Ammon's horn (tissue), 1 donor: ENCODE measurements around the gene SLC19A1.

Experiments used
- DNase-seq: peaks from one replicate; pipeline ENCODE4 v3.0.0-alpha.2; 2016; ENCODE audit warnings: low spot score

The SLC19A1 gene

GRCh38 chr21:45492765-45493164, 49.5 kb downstream of the SLC19A1 start:
- no peak for DNase-seq

DNA sequence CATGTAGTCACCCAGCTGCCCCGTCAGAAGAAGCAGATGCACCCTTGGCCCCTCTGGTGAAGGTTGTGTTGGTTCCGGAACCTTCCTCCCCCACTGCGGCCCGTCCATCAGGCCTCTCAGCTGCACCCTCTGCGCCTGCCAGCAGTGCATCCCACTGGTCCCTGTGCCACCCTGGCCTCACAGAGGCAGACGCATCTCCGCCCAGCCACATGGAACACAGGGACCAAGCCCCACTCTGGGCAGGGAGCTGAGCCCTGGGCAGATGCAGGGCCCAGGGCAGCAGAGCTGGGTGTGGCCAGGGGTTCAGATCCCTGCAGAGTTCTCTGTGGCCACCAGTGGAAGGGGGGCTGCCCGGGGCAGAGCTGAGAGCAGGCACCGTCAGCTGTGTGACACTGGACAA, 50.6 kb downstream of the SLC19A1 start:
- no peak for DNase-seq

DNA sequence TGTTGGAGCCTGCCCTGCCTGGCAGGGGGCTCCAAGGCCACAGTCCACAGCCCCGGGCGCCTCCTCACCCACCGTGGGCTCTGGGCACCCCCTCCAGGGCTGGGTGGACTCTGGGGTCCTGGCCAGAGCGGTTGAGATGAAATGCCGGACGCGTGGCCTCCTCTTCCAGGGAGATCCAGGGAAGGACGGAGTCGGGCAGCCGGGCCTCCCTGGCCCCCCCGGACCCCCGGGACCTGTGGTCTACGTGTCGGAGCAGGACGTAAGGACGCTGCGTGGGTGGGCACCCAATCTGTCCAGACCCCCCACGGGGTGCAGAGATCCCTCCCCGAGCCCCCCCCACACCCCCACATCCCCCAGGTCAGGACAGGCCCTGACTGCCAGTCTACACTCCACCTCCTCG, 51.2 kb downstream of the SLC19A1 start:
- DNase-seq, result no peak

DNA sequence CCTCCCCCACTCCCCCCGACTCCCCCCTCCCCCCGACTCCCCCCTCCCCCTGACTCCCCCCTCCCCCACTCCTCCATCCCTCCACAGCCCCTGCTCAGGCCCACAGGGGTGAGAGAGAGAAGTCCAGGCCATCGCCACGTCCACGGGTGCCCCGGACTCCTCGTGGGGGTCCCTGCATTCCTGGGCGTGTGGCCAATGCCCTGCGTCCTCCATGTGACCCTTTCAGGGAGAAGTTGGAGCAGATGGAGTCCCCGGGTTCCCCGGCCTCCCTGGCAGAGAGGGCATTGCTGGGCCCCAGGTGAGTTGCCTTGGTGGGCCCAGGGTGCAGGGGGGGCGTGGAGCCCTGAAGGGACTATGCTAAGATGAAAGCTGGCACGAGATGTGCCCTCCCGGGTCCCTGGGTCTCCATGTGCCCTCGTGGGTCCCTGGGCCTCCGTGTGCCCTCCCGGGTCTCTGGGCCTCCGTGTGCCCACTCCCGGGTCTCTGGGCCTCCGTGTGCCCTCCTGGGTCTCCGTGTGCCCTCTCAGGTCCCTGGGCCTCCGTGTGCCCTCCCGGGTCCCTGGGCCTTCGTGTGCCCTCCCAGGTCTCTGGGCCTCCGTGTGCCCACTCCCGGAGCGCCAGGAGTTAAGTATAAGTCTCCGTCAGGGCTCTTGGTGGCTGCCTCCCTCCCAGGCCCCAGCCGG, 52.0 kb downstream of the SLC19A1 start:
- no peak for DNase-seq

DNA sequence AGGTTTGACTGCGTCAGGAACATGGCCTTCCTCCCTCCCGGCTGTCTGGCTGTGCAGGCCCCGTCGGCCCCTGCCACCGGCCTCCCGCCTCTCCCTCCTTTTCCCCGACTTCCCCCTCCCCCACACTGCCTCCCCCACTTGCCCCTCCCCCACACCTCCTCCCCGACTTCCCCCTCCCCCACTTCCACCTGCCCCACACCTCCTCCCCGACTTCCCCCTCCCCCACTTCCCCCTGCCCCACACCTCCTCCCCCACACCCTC, 52.6 kb downstream of the SLC19A1 start:
- no peak for DNase-seq

DNA sequence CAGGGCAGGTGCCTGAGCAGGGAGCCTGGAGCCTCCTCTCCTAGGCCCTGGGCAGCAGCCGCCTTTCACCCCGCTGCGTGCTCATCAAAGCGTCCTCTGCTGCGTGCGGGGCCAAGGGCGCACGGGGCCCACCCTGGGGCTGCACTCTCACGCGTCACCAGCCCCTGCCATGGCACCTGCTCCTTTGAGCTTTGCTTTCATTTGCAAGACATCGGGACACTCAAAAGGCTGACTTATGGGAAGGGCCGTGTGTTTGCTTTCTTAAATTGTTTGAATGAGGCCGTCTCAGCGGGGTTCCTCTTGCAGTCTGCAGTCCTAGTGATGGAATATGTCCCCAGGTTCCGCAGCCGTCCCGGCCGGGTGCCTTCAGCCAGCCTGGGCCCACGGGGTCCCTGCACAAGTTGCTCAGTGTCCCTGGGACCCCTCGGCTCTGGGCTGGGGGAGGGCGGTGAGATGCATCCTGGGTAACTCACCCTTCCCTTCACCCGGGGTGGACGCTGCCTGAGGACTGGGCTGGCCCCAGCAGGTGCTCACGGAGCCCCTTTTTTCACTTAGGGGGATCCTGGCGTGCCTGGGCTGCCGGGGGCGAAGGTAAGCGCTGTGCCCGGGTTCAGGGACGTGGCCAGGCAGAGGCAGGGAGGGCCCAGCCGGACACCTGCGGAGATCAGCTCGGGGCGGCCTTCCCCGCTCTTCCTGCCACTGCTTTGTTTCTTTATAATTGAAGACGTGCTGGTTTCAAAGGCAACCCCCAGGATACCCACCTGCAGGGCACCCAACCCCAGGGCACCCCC, 53.1 kb downstream of the SLC19A1 start:
- DNase-seq, result no peak

DNA sequence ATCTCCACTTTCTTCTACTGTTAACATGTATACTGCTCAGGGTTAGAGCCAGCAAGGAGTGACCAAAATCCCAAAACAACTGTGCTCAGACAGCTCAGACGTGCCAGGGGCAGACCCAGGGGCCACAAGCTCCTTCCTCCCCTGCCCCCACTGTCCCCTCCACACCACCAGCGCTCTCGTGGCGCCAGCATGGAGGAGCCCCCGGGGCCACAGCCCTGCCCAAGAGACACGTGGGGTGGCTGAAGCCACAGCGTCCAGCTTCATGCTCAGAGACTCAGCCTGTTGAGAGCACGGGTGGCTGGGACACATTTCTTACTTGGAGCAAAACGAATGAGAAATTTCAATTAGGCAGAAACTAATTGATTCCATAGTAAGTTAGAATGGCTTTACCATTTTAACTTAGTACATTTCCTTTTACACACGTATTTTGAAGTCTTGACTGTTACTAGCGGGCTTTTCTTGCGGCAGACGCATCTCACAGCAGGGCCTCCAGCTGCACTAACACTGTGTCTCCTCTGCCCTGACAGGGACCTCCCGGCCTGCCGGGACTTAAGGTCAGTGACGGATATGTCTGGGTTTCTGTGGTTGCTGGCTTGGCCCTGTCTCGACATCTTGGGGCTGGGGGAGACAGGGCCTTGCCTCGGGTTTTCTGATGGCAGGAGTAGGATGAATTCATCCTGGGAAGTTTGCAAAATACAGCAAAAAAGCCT, 54.2 kb downstream of the SLC19A1 start:
- DNase-seq, result no peak

- DNase-seq, result no peak
Observed at GRCh38 chr21:45487161-45487806, 55.0 kb downstream of the SLC19A1 start.

- DNase-seq, result no peak
Observed at GRCh38 chr21:45486443-45487160, 55.6 kb downstream of the SLC19A1 start.

DNA sequence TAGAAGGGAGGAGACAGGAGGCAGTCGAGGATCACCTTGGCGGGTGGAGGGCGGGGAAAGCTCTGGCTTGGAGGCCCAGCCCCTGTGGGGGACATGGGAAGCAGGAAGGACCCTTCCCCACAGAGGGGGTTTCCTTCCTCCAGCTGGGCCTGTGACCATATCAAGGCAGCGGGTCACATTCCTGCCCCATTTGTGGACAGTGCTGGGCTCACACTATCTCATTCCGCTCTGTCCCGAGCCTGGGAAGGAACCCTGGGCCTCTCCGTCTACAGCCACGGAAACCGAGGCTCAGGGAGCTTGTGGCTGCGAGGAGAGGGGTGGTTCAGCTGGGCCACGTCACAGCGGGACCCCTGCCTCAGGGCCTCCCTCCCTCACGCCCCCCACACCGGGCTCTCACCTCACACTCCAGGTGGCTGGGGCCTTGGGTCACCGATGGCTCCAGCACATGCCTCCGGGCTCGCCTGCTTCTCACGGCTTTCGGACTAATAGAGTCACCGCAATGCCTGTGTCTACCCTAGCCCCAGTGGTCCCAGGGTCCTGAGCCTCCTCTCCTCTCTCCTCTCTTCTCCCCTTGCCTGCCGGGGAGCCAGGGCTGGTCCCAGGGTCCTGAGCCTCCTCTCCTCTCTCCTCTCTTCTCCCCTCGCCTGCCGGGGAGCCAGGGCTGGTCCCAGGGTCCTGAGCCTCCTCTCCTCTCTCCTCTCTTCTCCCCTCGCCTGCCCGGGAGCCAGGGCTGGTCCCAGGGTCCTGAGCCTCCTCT, 56.4 kb downstream of the SLC19A1 start:
- no peak for DNase-seq

- DNase-seq, result no peak
Observed at GRCh38 chr21:45484318-45484717, 57.9 kb downstream of the SLC19A1 start.

- DNase-seq, result peak; percentile 50
Observed at GRCh38 chr21:45482899-45483821, 59.1 kb downstream of the SLC19A1 start.

DNA sequence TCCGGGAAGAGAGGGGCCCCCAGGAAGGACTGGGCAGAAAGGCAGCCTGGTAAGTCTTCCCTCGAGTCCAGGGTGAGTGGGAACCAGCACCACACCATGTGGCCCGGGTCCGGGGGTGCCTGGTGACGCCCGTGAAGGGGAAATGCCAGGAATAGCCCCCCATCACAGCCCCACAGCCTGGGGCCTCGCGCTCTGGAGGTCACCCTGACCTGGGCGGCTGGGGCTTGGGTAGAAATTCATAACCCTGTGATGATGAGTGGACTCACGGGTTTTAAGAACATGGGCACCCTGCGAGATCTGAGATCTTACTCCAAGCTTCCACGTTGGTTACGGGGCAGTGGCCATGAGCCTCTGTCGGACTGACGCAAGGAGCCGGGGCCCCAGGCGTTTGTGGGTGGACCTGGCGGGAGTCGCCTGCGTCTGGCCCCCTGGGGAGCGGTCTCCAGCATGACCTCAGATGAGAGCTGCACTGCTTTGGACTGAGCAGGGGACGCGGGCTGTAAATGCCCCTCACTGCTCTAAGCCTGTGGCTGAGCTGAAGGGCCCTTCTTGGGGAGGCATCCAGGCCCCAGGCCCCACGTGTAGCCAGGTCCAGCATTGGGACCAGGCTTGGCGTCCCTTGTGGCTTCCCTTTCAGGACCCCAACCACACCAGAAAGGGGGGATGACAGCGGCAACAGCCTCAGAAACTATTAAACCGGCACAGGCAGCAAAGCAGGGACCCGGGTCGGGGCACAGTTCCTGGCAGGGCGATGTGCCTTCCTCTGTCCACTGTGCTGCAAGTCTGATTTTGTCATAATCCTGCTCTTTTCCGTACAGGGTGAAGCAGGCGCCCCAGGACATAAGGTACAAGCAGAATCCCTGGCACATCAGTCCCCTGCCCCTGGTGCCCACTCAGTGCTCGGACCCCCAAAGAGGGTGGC, 60.0 kb downstream of the SLC19A1 start:
- no peak for DNase-seq

GRCh38 chr21:45481566-45481965, 60.7 kb downstream of the SLC19A1 start:
- DNase-seq, result no peak

- no peak for DNase-seq
Observed at GRCh38 chr21:45480701-45481500, 61.3 kb downstream of the SLC19A1 start.

- no peak for DNase-seq
Observed at GRCh38 chr21:45479691-45480675, 62.3 kb downstream of the SLC19A1 start.
